ENCODE results near the gene ENTREP3.

DNA sequence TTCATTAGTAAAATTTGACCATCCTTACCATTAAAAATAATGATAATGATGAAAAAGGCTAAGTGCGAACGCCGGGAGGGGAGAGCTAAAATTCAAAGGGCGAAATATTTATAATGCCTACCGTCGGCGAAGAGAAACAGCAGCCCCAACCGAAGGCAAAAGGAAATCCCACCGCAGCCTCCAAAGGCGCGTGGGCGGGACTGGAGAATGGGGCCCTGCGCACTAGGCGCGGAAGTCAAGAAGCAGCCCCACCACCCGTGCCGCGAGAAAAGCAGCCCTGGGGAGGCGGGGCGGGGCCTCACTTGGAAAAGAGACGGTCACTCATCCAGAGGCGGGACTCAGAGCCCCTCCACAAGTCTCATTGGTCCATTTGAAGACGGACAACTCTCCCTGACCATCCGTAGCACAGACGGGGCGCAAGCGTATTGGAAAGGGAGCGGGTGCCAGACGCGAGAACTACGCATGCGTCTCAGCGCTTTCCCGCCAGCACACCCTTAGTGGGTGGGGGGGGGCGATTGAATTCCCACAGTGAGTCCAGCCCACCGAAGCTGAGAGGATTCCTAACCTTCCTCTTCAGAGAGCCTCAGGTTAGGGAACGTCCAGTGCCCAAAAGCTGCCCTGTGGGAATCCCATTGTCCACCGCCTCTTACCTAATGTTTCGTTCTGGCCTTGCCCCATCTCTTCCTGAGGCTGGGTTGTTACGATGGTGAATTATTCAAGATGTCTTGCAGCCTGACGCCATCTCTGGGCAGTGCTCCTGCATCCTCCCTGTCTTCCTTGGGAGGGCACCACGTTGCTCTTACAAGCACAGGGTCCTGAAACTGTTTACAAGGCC lies 27.8 kb downstream of the ENTREP3 start:
- TF ChIP-seq, protein P1, sequence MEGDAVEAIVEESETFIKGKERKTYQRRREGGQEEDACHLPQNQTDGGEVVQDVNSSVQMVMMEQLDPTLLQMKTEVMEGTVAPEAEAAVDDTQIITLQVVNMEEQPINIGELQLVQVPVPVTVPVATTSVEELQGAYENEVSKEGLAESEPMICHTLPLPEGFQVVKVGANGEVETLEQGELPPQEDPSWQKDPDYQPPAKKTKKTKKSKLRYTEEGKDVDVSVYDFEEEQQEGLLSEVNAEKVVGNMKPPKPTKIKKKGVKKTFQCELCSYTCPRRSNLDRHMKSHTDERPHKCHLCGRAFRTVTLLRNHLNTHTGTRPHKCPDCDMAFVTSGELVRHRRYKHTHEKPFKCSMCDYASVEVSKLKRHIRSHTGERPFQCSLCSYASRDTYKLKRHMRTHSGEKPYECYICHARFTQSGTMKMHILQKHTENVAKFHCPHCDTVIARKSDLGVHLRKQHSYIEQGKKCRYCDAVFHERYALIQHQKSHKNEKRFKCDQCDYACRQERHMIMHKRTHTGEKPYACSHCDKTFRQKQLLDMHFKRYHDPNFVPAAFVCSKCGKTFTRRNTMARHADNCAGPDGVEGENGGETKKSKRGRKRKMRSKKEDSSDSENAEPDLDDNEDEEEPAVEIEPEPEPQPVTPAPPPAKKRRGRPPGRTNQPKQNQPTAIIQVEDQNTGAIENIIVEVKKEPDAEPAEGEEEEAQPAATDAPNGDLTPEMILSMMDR (IDR thresholded peaks at IDR 0.05): peak in 3 of 6 experiments; percentile 7 to 22 (median 15)
- peak; percentile 32 to 34 for TF ChIP-seq POLR2A (IDR thresholded peaks at IDR 0.05)
